Keratinocyte (primary cell): ENCODE measurements around the gene PACSIN2.

Experiments used
- EZH2 ChIP-seq: IDR thresholded peaks from one replicate; pipeline ENCODE4 v1.6.1; 2012; ENCODE audit warnings: inconsistent platforms, mild to moderate bottlenecking, low read length, moderate library complexity
- TF ChIP-seq, protein P1 (sequence below), 3 experiments: IDR thresholded peaks in 1 of 3; conservative IDR thresholded peaks in 1 of 3; optimal IDR thresholded peaks in 1 of 3; 2 replicates in 2 of 3; 3 replicates in 1 of 3; pipeline versions ENCODE3 to v1.5.1; 2011; ENCODE audit warnings: low read length in 3 of 3, mild to moderate bottlenecking in 3 of 3, moderate library complexity in 2 of 3, control low read depth in 1 of 3, inconsistent platforms in 1 of 3; ENCODE audit not compliant: insufficient read depth in 2 of 3; ENCODE audit errors: extremely low read depth in 1 of 3

DNA sequence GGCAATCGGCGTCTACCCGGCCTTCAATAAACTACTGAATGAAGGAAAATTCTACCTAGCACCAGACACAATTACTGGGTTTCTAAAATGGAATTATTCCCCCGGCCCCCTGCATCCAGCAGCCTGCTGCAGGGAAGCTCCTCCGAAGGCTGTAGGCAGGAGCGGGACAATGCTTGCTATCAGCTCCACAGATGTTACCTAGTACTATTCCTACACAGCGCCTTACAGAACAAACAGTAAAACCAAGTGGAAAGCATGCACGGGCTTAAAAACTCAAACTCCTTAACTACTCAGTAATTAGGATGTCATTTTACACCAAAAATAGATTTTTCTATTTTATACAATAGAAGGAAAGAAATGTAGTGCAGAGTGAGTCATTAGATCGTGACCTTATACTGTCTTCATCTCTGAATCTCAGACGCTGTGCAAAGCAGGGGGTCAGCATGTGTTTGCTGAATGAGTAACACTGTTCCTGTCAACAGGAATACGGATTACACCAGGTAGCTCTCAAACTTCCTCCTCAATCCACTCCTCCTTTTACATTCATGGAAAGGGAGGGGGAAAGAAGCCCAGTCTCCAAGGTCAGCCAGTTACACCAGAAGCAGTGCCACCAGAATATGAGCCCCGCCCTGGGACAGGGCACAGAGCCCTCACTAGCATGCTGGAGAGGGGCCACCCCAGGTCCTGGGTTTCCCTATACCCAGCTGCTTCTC is 74.9 kb downstream of the PACSIN2 start:
- no peak for TF ChIP-seq EZH2
- TF ChIP-seq, protein P1, sequence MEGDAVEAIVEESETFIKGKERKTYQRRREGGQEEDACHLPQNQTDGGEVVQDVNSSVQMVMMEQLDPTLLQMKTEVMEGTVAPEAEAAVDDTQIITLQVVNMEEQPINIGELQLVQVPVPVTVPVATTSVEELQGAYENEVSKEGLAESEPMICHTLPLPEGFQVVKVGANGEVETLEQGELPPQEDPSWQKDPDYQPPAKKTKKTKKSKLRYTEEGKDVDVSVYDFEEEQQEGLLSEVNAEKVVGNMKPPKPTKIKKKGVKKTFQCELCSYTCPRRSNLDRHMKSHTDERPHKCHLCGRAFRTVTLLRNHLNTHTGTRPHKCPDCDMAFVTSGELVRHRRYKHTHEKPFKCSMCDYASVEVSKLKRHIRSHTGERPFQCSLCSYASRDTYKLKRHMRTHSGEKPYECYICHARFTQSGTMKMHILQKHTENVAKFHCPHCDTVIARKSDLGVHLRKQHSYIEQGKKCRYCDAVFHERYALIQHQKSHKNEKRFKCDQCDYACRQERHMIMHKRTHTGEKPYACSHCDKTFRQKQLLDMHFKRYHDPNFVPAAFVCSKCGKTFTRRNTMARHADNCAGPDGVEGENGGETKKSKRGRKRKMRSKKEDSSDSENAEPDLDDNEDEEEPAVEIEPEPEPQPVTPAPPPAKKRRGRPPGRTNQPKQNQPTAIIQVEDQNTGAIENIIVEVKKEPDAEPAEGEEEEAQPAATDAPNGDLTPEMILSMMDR (optimal IDR thresholded peaks at IDR 0.05 in 1 of 3, IDR thresholded peaks at IDR 0.05 in 1 of 3, conservative IDR thresholded peaks at IDR 0.05 in 1 of 3; ENCODE audit: extremely low read depth in 1 of 3, insufficient read depth in 2 of 3, low read length in 3 of 3): no peak
